Caco-2 (cell line): Measurements from ENCODE around the gene PODXL2. TPM values are rescaled to one million over a fixed set of nuclear protein-coding genes. Genes with fewer than 3 reads are reported as not detected.

ENCODE experiments used
- BruUV-seq: library from RNA; stranded (reverse); fragments of 400-500 nt; replicated peaks from 2 replicates; lab custom pipeline; 2021; lab: Mats Ljungman, UMichigan
- CTCF ChIA-PET: fragments of 300-600 bp; sonication (Branson Sonifier 250); formaldehyde crosslinking; loops from one replicate; lab custom pipeline; 2022; ENCODE audit warnings: antibody characterized with exemption; lab: Charles Lee
- POLR2A ChIA-PET: fragments of 300-600 bp; sonication (Branson Sonifier 250); formaldehyde crosslinking; loops from one replicate; lab custom pipeline; 2022; ENCODE audit warnings: antibody characterized with exemption; lab: Charles Lee
- DNase-seq, 2 experiments: peaks; one replicate each; pipeline versions ENCODE4 v3.0.0 to v3.0.0-alpha.2; 2020 to 2022
- H3K27me3 ChIP-seq: replicated peaks from 2 replicates; pipeline ENCODE4 v1.6.0; 2011; ENCODE audit warnings: low read length; ENCODE audit not compliant: control insufficient read depth, insufficient read depth
- H3K36me3 ChIP-seq: 2 replicates; pipeline ENCODE4 v1.5.1; 2011; ENCODE audit warnings: low read length; ENCODE audit not compliant: control insufficient read depth, insufficient read depth
- H3K4me1 ChIP-seq: fragments of 250-450 bp; sonication (Bioruptor Pico); 2 replicates; pipeline ENCODE4 v1.5.1; 2020; ENCODE audit warnings: mild to moderate bottlenecking
- H3K4me3 ChIP-seq: 2 replicates; pipeline ENCODE4 v1.5.1; 2011; ENCODE audit warnings: low read depth, mild to moderate bottlenecking, control low read depth, low read length
- H3K9me3 ChIP-seq: fragments of 250-450 bp; sonication (Bioruptor Pico); 2 replicates; pipeline ENCODE4 v1.5.1; 2020; ENCODE audit warnings: mild to moderate bottlenecking, moderate library complexity
- H3K27ac Mint-ChIP-seq: one replicate; pipeline ENCODE4 v1.8.0; 2022; ENCODE audit warnings: mixed read lengths; ENCODE audit not compliant: unreplicated experiment
- H3K27me3 Mint-ChIP-seq: one replicate; pipeline ENCODE4 v1.8.0; 2022; ENCODE audit warnings: mixed read lengths; ENCODE audit not compliant: insufficient read depth, unreplicated experiment
- H3K36me3 Mint-ChIP-seq: one replicate; pipeline ENCODE4 v1.8.0; 2022; ENCODE audit warnings: mild to moderate bottlenecking, mixed read lengths; ENCODE audit not compliant: insufficient read depth, unreplicated experiment
- H3K4me1 Mint-ChIP-seq: one replicate; pipeline ENCODE4 v1.8.0; 2022; ENCODE audit warnings: low read depth, mixed read lengths; ENCODE audit not compliant: unreplicated experiment
- H3K4me3 Mint-ChIP-seq: one replicate; pipeline ENCODE4 v1.8.0; 2022; ENCODE audit warnings: mild to moderate bottlenecking, moderate library complexity, mixed read lengths; ENCODE audit not compliant: unreplicated experiment
- H3K9me3 Mint-ChIP-seq: one replicate; pipeline ENCODE4 v1.8.0; 2022; ENCODE audit warnings: mixed read lengths; ENCODE audit not compliant: unreplicated experiment
- CTCF ChIP-seq, 2 experiments: fragments of 200-600 bp in 1 of 2; IDR thresholded peaks; 1 replicate in 1 of 2; 2 replicates in 1 of 2; pipeline versions ENCODE4 v1.5.1 to v1.8.0; 2011 to 2022; ENCODE audit warnings: antibody characterized with exemption in 1 of 2, control low read depth in 1 of 2, inconsistent platforms in 1 of 2, low read depth in 1 of 2, low read length in 1 of 2, mild to moderate bottlenecking in 1 of 2, moderate library complexity in 1 of 2; ENCODE audit not compliant: insufficient read depth in 1 of 2, severe bottlenecking in 1 of 2, unreplicated experiment in 1 of 2
- intact Hi-C: fragments of 100-400 bp; cut with micrococcal nuclease; formaldehyde crosslinking; loops from one replicate; pipeline ENCODE4 v1.10.0; 2022; ENCODE audit not compliant: unreplicated experiment
- total RNA-seq: library from RNA; stranded (reverse); gene quantifications from 2 replicates; pipeline ENCODE4 v1.2.3, GENCODE V29; 2022

Gene PODXL2
- total RNA-seq, 1 experiment from 2014 or later = 39.1 TPM

GRCh38 chr3:127612966-127613365, 16.0 kb upstream of the PODXL2 start:
- no TSS peak for BruUV-seq
- no peaks in the 10 kb centered on the region for H3K9me3 Mint-ChIP-seq
- peaks cover 86% of the 10 kb centered on the region for H3K36me3 Mint-ChIP-seq
- no peaks in the 10 kb centered on the region for H3K9me3 ChIP-seq
- CTCF ChIA-PET = no interaction called here
- H3K27me3 ChIP-seq = no peaks in the 10 kb centered on the region
- H3K27me3 Mint-ChIP-seq = no peaks in the 10 kb centered on the region
- intact Hi-C loops = no loop called here
- H3K4me1 Mint-ChIP-seq = no peaks in the 10 kb centered on the region
- TF ChIP-seq CTCF (IDR thresholded peaks at IDR 0.05; ENCODE audit: insufficient read depth in 1 of 2, low read depth in 1 of 2, low read length in 1 of 2, severe bottlenecking in 1 of 2, unreplicated experiment in 1 of 2) = no peak
- POLR2A ChIA-PET = no interaction called here
- H3K4me3 Mint-ChIP-seq = no peak overlapping the region
- H3K36me3 ChIP-seq = peaks cover 2% of the 10 kb centered on the region
- H3K4me1 ChIP-seq = no peaks in the 10 kb centered on the region
- no peak for DNase-seq
- no peak overlapping the region for H3K4me3 ChIP-seq
- no peak overlapping the region for H3K27ac Mint-ChIP-seq

- Mint-ChIP-seq H3K27me3 (no peaks in the 10 kb centered on the region), H3K4me1 (no peaks in the 10 kb centered on the region), H3K4me3 (no peak overlapping the region), H3K9me3 (no peaks in the 10 kb centered on the region), H3K27ac (no peak overlapping the region), H3K36me3 (peaks cover 86% of the 10 kb centered on the region)
- H3K9me3 ChIP-seq = no peaks in the 10 kb centered on the region
- intact Hi-C loops = no loop called here
- no peak for DNase-seq
- H3K36me3 ChIP-seq = no peaks in the 10 kb centered on the region; the same call in none of the 2 replicates
- no peaks in the 10 kb centered on the region for H3K27me3 ChIP-seq
- H3K4me3 ChIP-seq = no peak overlapping the region
- no peak for TF ChIP-seq CTCF (IDR thresholded peaks at IDR 0.05; ENCODE audit: insufficient read depth in 1 of 2, low read depth in 1 of 2, low read length in 1 of 2, severe bottlenecking in 1 of 2, unreplicated experiment in 1 of 2)
- BruUV-seq = no TSS peak
- ChIA-PET POLR2A (no interaction called here), CTCF (no interaction called here)
- no peaks in the 10 kb centered on the region for H3K4me1 ChIP-seq
Observed at GRCh38 chr3:127613406-127613805, 15.6 kb upstream of the PODXL2 start.

- intact Hi-C loops = no loop called here
- H3K27me3 ChIP-seq = no peaks in the 10 kb centered on the region
- CTCF ChIA-PET = interaction anchor here (0.6 kb wide), 1 partner anchor 345 kb away, joined by 3 read pairs; no protein-coding TSS in a partner anchor
- H3K4me1 Mint-ChIP-seq = no peaks in the 10 kb centered on the region
- BruUV-seq = no TSS peak
- H3K36me3 Mint-ChIP-seq = peaks cover 82% of the 10 kb centered on the region
- no peak overlapping the region for H3K27ac Mint-ChIP-seq
- no peaks in the 10 kb centered on the region for H3K4me1 ChIP-seq
- DNase-seq = no peak
- H3K4me3 ChIP-seq = no peak overlapping the region
- no peaks in the 10 kb centered on the region for H3K9me3 ChIP-seq
- H3K4me3 Mint-ChIP-seq = no peak overlapping the region
- POLR2A ChIA-PET = no interaction called here
- H3K36me3 ChIP-seq = no peaks in the 10 kb centered on the region; the same call in none of the 2 replicates
- TF ChIP-seq CTCF (IDR thresholded peaks at IDR 0.05; ENCODE audit: insufficient read depth in 1 of 2, low read depth in 1 of 2, low read length in 1 of 2, severe bottlenecking in 1 of 2, unreplicated experiment in 1 of 2) = no peak
- no peaks in the 10 kb centered on the region for H3K9me3 Mint-ChIP-seq
- no peaks in the 10 kb centered on the region for H3K27me3 Mint-ChIP-seq
Observed at GRCh38 chr3:127614928-127615589, 13.9 kb upstream of the PODXL2 start.
